ENCODE measurements around the gene CACNA1H. TPM values are rescaled to one million over a fixed set of nuclear protein-coding genes. Genes with fewer than 3 reads are reported as not detected.

The CACNA1H gene
- total RNA-seq, 3 donors from 2014 or later (not counting 1 experiment from before 2014, with no cell fraction given) = 1.1 to 1.5 (median 1.3) TPM

DNA sequence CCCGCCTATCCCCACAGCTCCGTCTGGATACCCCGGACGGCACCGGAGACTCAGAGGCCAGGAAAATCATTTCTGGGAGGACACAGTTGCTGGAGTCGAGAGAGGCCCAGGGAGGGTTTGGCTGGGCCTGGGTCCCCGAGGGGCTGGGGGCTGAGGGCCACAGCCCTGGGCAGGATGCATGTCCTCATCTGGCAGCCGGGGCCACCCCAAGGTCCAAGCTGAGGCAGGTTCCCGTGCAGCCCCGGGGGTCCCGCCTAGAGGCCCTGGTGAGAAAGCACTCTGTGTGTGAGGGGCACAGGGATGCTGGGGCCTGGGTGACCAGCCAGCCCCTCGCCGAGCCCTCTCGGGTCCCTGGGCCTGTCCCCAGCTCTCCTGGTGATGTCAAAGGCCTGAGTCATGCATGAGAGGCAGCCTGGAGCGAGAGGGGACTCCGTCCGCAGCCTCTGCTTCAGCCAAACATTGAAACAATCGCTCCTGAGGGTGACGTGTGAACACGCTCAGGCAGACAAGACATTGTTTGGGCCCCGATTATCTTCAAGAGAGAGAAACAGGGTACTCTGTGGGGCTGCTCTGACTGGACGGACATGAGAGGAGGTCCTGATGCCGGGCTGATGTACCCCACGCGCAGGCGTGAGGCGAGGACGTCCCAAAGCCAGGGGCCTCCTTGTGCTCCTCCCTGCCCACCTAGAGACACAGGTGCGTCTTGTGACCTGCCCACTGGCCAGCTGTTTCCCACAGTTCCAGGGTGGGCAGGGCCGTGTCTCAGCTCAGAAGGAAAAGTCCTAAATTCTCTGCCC is 31.1 kb upstream of the CACNA1H start:
- Mint-ChIP-seq H3K9me3 (no peaks in the 10 kb centered on the region), H3K36me3 (no peaks in the 10 kb centered on the region), H3K27ac (no peak overlapping the region), H3K4me1 (no peaks in the 10 kb centered on the region), H3K4me3 (no peak overlapping the region), H3K27me3 (ENCODE audit: low read depth in 2 of 2) (no peaks in the 10 kb centered on the region)
- 79% methylated on average over 30 of the region's 30 CpGs for WGBS (ENCODE audit: insufficient coverage)
- no peak overlapping the region for H3K4me3 ChIP-seq (ENCODE audit: low read length)
- no peaks in the 10 kb centered on the region for H3K27me3 ChIP-seq (ENCODE audit: control insufficient read depth, insufficient read depth, low read length)
- H3K36me3 ChIP-seq (ENCODE audit: control insufficient read depth, insufficient read depth, low read length) = no peaks in the 10 kb centered on the region
- H3K9me3 ChIP-seq (ENCODE audit: control insufficient read depth, insufficient read depth, low read length) = no peaks in the 10 kb centered on the region
- intact Hi-C loops (cut with micrococcal nuclease) = no loop called here
- ATAC-seq (no peak), DNase-seq (no peak)
- no peaks in the 10 kb centered on the region for H3K4me1 ChIP-seq (ENCODE audit: control insufficient read depth, insufficient read depth, low read length)
- TF ChIP-seq, protein P1, sequence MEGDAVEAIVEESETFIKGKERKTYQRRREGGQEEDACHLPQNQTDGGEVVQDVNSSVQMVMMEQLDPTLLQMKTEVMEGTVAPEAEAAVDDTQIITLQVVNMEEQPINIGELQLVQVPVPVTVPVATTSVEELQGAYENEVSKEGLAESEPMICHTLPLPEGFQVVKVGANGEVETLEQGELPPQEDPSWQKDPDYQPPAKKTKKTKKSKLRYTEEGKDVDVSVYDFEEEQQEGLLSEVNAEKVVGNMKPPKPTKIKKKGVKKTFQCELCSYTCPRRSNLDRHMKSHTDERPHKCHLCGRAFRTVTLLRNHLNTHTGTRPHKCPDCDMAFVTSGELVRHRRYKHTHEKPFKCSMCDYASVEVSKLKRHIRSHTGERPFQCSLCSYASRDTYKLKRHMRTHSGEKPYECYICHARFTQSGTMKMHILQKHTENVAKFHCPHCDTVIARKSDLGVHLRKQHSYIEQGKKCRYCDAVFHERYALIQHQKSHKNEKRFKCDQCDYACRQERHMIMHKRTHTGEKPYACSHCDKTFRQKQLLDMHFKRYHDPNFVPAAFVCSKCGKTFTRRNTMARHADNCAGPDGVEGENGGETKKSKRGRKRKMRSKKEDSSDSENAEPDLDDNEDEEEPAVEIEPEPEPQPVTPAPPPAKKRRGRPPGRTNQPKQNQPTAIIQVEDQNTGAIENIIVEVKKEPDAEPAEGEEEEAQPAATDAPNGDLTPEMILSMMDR (IDR thresholded peaks at IDR 0.05) = no peak
- H3K27ac ChIP-seq (ENCODE audit: low read length) = no peak overlapping the region

- H3K9me3 ChIP-seq (ENCODE audit: control insufficient read depth, insufficient read depth, low read length) = no peaks in the 10 kb centered on the region
- DNase-seq (no peak), ATAC-seq (no peak)
- TF ChIP-seq, protein P1 (IDR thresholded peaks at IDR 0.05) = no peak
- Mint-ChIP-seq H3K27ac (no peak overlapping the region), H3K27me3 (ENCODE audit: low read depth in 2 of 2) (no peaks in the 10 kb centered on the region), H3K4me1 (no peaks in the 10 kb centered on the region), H3K4me3 (no peak overlapping the region), H3K36me3 (no peaks in the 10 kb centered on the region), H3K9me3 (no peaks in the 10 kb centered on the region)
- no peak overlapping the region for H3K27ac ChIP-seq (ENCODE audit: low read length)
- no peaks in the 10 kb centered on the region for H3K4me1 ChIP-seq (ENCODE audit: control insufficient read depth, insufficient read depth, low read length)
- H3K27me3 ChIP-seq (ENCODE audit: control insufficient read depth, insufficient read depth, low read length) = no peaks in the 10 kb centered on the region
- WGBS (ENCODE audit: insufficient coverage) = 86% methylated on average over 14 of the region's 14 CpGs
- no peaks in the 10 kb centered on the region for H3K36me3 ChIP-seq (ENCODE audit: control insufficient read depth, insufficient read depth, low read length)
- H3K4me3 ChIP-seq (ENCODE audit: low read length) = no peak overlapping the region
- intact Hi-C loops (cut with micrococcal nuclease) = no loop called here
Observed at GRCh38 chr16:1122398-1122765, 30.5 kb upstream of the CACNA1H start.

GRCh38 chr16:1123525-1124230 is 29.2 kb upstream of the CACNA1H start:
- Histone ChIP-seq H3K36me3 (ENCODE audit: control insufficient read depth, insufficient read depth, low read length) (no peaks in the 10 kb centered on the region), H3K27me3 (ENCODE audit: control insufficient read depth, insufficient read depth, low read length) (no peaks in the 10 kb centered on the region), H3K4me3 (ENCODE audit: low read length) (no peak overlapping the region), H3K4me1 (ENCODE audit: control insufficient read depth, insufficient read depth, low read length) (no peaks in the 10 kb centered on the region), H3K27ac (ENCODE audit: low read length) (no peak overlapping the region), H3K9me3 (ENCODE audit: control insufficient read depth, insufficient read depth, low read length) (no peaks in the 10 kb centered on the region)
- Mint-ChIP-seq H3K4me3 (no peak overlapping the region), H3K27me3 (ENCODE audit: low read depth in 2 of 2) (no peaks in the 10 kb centered on the region), H3K4me1 (no peaks in the 10 kb centered on the region), H3K27ac (no peak overlapping the region), H3K36me3 (no peaks in the 10 kb centered on the region), H3K9me3 (no peaks in the 10 kb centered on the region)
- intact Hi-C loops (cut with micrococcal nuclease) = no loop called here
- TF ChIP-seq, protein P1 (IDR thresholded peaks at IDR 0.05) = no peak
- ATAC-seq (no peak), DNase-seq (no peak)
- WGBS (ENCODE audit: insufficient coverage) = 71% methylated on average over 21 of the region's 21 CpGs

All from natural killer cell (primary cell).